ENCODE measurements around the gene WIPF3.

Gene WIPF3

GRCh38 chr7:29848941-29849340, 42.6 kb downstream of the WIPF3 start:
- DNase-seq, result no peak

- DNase-seq, result no peak
Observed at GRCh38 chr7:29851487-29851886, 45.2 kb downstream of the WIPF3 start.

GRCh38 chr7:29852457-29852856, 46.1 kb downstream of the WIPF3 start:
- DNase-seq, result no peak

GRCh38 chr7:29853072-29853471, 46.8 kb downstream of the WIPF3 start:
- DNase-seq, result no peak

- no peak for DNase-seq
Observed at GRCh38 chr7:29853789-29854188, 47.5 kb downstream of the WIPF3 start.

GRCh38 chr7:29854257-29854938, 48.1 kb downstream of the WIPF3 start:
- DNase-seq, result no peak

GRCh38 chr7:29857654-29858053, 51.3 kb downstream of the WIPF3 start:
- DNase-seq, result no peak

GRCh38 chr7:29858191-29858951, 52.1 kb downstream of the WIPF3 start:
- no peak for DNase-seq

- DNase-seq, result no peak
Observed at GRCh38 chr7:29859104-29859503, 52.8 kb downstream of the WIPF3 start.

- peak in 1 of 2 donors; percentile 64 for DNase-seq
Observed at GRCh38 chr7:29859524-29860185, 53.3 kb downstream of the WIPF3 start.

- DNase-seq, result no peak
Observed at GRCh38 chr7:29860186-29860585, 53.9 kb downstream of the WIPF3 start.

- no peak for DNase-seq
Observed at GRCh38 chr7:29861884-29862283, 55.6 kb downstream of the WIPF3 start.

GRCh38 chr7:29864656-29865055, 58.3 kb downstream of the WIPF3 start:
- no peak for DNase-seq

- DNase-seq, result no peak
Observed at GRCh38 chr7:29865526-29865925, 59.2 kb downstream of the WIPF3 start.

- DNase-seq, result peak in 1 of 2 donors; percentile 92
Observed at GRCh38 chr7:29866490-29866930, 60.2 kb downstream of the WIPF3 start.

- DNase-seq, result no peak
Observed at GRCh38 chr7:29871787-29872398, 65.6 kb downstream of the WIPF3 start.

GRCh38 chr7:29873644-29874294, 67.5 kb downstream of the WIPF3 start:
- no peak for DNase-seq

- DNase-seq, result no peak
Observed at GRCh38 chr7:29875741-29876140, 69.4 kb downstream of the WIPF3 start.

GRCh38 chr7:29877196-29877595, 70.9 kb downstream of the WIPF3 start:
- no peak for DNase-seq

GRCh38 chr7:29878081-29878688, 71.9 kb downstream of the WIPF3 start:
- no peak for DNase-seq

GRCh38 chr7:29879609-29880008, 73.3 kb downstream of the WIPF3 start:
- DNase-seq, result no peak

- no peak for DNase-seq
Observed at GRCh38 chr7:29881724-29882123, 75.4 kb downstream of the WIPF3 start.
